ENCODE measurements around the gene PEX11G.

PEX11G gene

GRCh38 chr19:7521551-7522071 lies 32.8 kb upstream of the PEX11G start:
- DNase-seq (ENCODE audit: low spot score), result no peak

- no peak for DNase-seq (ENCODE audit: low spot score)
These were observed 31.6 kb upstream of the PEX11G start for GRCh38 chr19:7520131-7521051.

- no peak for DNase-seq (ENCODE audit: low spot score)
These were observed 30.7 kb upstream of the PEX11G start for GRCh38 chr19:7519361-7520130.

GRCh38 chr19:7516878-7517277 lies 28.0 kb upstream of the PEX11G start:
- DNase-seq (ENCODE audit: low spot score), result no peak

GRCh38 chr19:7516333-7516732 lies 27.5 kb upstream of the PEX11G start:
- no peak for DNase-seq (ENCODE audit: low spot score)

GRCh38 chr19:7515645-7516151 lies 26.9 kb upstream of the PEX11G start, which contains the start of gene ZNF358:
Gene ZNF358 (plus strand): TSS chr19:7516103. CDS start chr19:7519243, 3,140 bp downstream.
- DNase-seq (ENCODE audit: low spot score), result peak; percentile 66

- no peak for DNase-seq (ENCODE audit: low spot score)
These were observed 26.3 kb upstream of the PEX11G start for GRCh38 chr19:7515110-7515644.

GRCh38 chr19:7513809-7514642 lies 25.2 kb upstream of the PEX11G start:
- DNase-seq (ENCODE audit: low spot score), result no peak

- no peak for DNase-seq (ENCODE audit: low spot score)
These were observed 23.6 kb upstream of the PEX11G start for GRCh38 chr19:7512400-7512851.

- no peak for DNase-seq (ENCODE audit: low spot score)
These were observed 20.8 kb upstream of the PEX11G start for GRCh38 chr19:7509625-7510024.

GRCh38 chr19:7507884-7508283 lies 19.0 kb upstream of the PEX11G start:
- DNase-seq (ENCODE audit: low spot score), result peak; percentile 87

- peak; percentile 95 for DNase-seq (ENCODE audit: low spot score)
These were observed 17.8 kb upstream of the PEX11G start for GRCh38 chr19:7506385-7507328.

- DNase-seq (ENCODE audit: low spot score), result no peak
These were observed 17.0 kb upstream of the PEX11G start for GRCh38 chr19:7505682-7506384.

- DNase-seq (ENCODE audit: low spot score), result peak; percentile 65
These were observed 16.4 kb upstream of the PEX11G start for GRCh38 chr19:7505288-7505681.

- no peak for DNase-seq (ENCODE audit: low spot score)
These were observed 15.8 kb upstream of the PEX11G start for GRCh38 chr19:7504684-7505083.

- DNase-seq (ENCODE audit: low spot score), result no peak
These were observed 13.7 kb upstream of the PEX11G start for GRCh38 chr19:7502552-7502951.

GRCh38 chr19:7500811-7501450 lies 12.1 kb upstream of the PEX11G start:
- DNase-seq (ENCODE audit: low spot score), result peak; percentile 77

GRCh38 chr19:7497292-7497691 lies 8.5 kb upstream of the PEX11G start:
- DNase-seq (ENCODE audit: low spot score), result no peak

All from SW480 (cell line).